ENCODE measurements around the gene ABCG1.

GRCh38 chr21:42258885-42259407 lies 40.0 kb downstream of the ABCG1 start:
- TF ChIP-seq POLR2A (IDR thresholded peaks at IDR 0.05) (no peak), CTCF (IDR thresholded peaks at IDR 0.05) (peak in 1 of 6 experiments; percentile 6)
